Adrenal gland (tissue), 12 donors: ENCODE data around the gene CDC25C. TPM values are rescaled to one million over a fixed set of nuclear protein-coding genes. Genes with fewer than 3 reads are reported as not detected.

Experiments used
- DNase-seq, 7 donors: peaks; one replicate each; pipeline ENCODE4 v3.0.0-alpha.2; 2019 to 2020
- H3K27ac ChIP-seq, 5 donors: fragments of 200-600 bp; sonication (generic) in 4 of 5; 1 replicate in 3 of 5; 2 replicates in 2 of 5; pipeline versions ENCODE4 v1.5.1 to v1.8.0; 2016 to 2020; ENCODE audit warnings: mild to moderate bottlenecking in 1 of 5
- H3K27me3 ChIP-seq: fragments of 200-600 bp; 2 replicates; pipeline ENCODE4 v1.8.0; 2021
- H3K36me3 ChIP-seq, 2 donors: fragments of 200-600 bp; replicated peaks in 1 of 2; 1 replicate in 1 of 2; 2 replicates in 1 of 2; pipeline versions ENCODE4 v1.5.1 to v1.8.0; 2018 to 2022
- H3K4me1 ChIP-seq, 2 donors: fragments of 200-600 bp; replicated peaks in 1 of 2; 1 replicate in 1 of 2; 2 replicates in 1 of 2; pipeline versions ENCODE4 v1.5.1 to v1.8.0; 2018 to 2021
- H3K4me3 ChIP-seq, 4 donors: fragments of 200-600 bp; sonication (generic) in 3 of 4; one replicate each; pipeline ENCODE4 v1.5.1; 2016 to 2018
- H3K9me3 ChIP-seq, 3 donors: fragments of 200-600 bp; sonication (generic) in 1 of 3; replicated peaks in 1 of 3; 1 replicate in 2 of 3; 2 replicates in 1 of 3; pipeline versions ENCODE4 v1.5.1 to v1.8.0; 2016 to 2021
- POLR2A ChIP-seq, 2 donors: fragments of 450-650 bp; IDR thresholded peaks; one replicate each; pipeline ENCODE4 v1.6.1; 2017; ENCODE audit warnings: antibody characterized with exemption in 2 of 2, mild to moderate bottlenecking in 2 of 2, moderate library complexity in 1 of 2
- WGBS, 4 donors: extraction: QIAGEN DNeasy Blood & Tissue Kit in 2 of 4; methylation state at CpG; one replicate each; pipeline versions ENCODE4 v1.1.5 to v1.1.7; 2013 to 2017; 5-methylcytosine and 5-hydroxymethylcytosine counted together
- intact Hi-C, 2 donors: fragments of 100-400 bp; cut with DNase I; formaldehyde crosslinking; loops; one replicate each; pipeline versions ENCODE4 v1.14.1 to v1.15.0; 2022 to 2023
- polyA plus RNA-seq, 3 donors: library from polyadenylated mRNA; stranded (reverse); fragments of 200-250 nt in 2 of 3; fragments of 350-450 nt in 1 of 3; fragmentation: Illumina TruSeq in 1 of 3; extraction: RNeasy Lipid Tissue Mini Kit (QIAGEN cat#74804) in 1 of 3; gene quantifications; one replicate each; pipeline ENCODE4 v1.2.3, GENCODE V29; 2013 to 2014
- total RNA-seq, 9 donors: library from RNA; depleted of rRNA in 4 of 9; stranded (reverse); fragments of >200 nt in 4 of 9; fragments of 120-200 nt in 1 of 9; fragmentation: NEBNext Ultra II Directional in 1 of 9; extraction: Animal tissue kit (Norgen Biotek cat#: 25700) in 1 of 9; gene quantifications; one replicate each; pipeline versions ENCODE4 v1.1.0 to v1.2.4, GENCODE V29; 2013 to 2023
- TF ChIP-seq, protein P1 (sequence below), 6 experiments: fragments of 450-650 bp in 4 of 6; fragments of 200-600 bp in 2 of 6; sonication (generic) in 1 of 6; IDR thresholded peaks; 1 replicate in 5 of 6; 2 replicates in 1 of 6; pipeline versions ENCODE4 v1.5.1 to v1.8.0; 2016 to 2021; ENCODE audit warnings: antibody characterized with exemption in 6 of 6, mild to moderate bottlenecking in 2 of 6, moderate library complexity in 1 of 6
- donor health status: healthy with polysubstance abuse.
- donor health status: Bipolar disorder and iron deficiency.
- donor health status: DM: yes; HTN: yes; CAD: no.
- donor health status: DM: no; HTN: no; CAD: no.
- donor health status: DM: no; HTN: no; CAD: no.
- donor health status: DM: yes; HTN: yes; CAD: no.

CDC25C gene
- total and polyA plus RNA-seq, 12 donors: 0.24 to 5.2 (median 0.32) TPM; not detected in 4

DNA sequence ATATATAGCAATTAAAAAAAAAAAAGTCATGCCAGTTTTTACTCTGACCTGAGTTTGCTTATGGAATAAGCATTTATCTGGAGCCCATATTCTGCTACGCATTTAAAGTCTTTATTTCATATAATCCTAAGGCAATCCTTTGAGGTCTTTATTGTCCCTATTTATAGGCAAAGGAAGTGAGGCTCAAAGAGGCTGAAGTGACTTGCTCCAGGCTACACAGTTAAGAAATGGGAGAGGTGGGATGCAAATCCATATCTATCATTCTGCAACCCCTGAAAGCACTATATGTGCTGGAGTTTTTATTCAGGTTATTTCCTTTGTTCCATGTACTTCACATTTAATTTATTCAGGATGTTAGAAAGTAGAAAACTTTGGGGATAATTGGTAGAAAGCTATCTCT is 33.0 kb upstream of the CDC25C start:
- Histone ChIP-seq H3K27me3 (no peaks in the 10 kb centered on the region), H3K9me3 (no peaks in the 10 kb centered on the region), H3K4me1 (peaks cover 0 to 27% of the 10 kb centered on the region in 2 donors), H3K27ac (no peak overlapping the region), H3K4me3 (no peak overlapping the region), H3K36me3 (no peaks in the 10 kb centered on the region)
- WGBS, 4 donors: 97 to 100% (median 100%) methylated on average over 1 of the region's 1 CpG
- TF ChIP-seq POLR2A (IDR thresholded peaks at IDR 0.05): no peak
- TF ChIP-seq, protein P1, sequence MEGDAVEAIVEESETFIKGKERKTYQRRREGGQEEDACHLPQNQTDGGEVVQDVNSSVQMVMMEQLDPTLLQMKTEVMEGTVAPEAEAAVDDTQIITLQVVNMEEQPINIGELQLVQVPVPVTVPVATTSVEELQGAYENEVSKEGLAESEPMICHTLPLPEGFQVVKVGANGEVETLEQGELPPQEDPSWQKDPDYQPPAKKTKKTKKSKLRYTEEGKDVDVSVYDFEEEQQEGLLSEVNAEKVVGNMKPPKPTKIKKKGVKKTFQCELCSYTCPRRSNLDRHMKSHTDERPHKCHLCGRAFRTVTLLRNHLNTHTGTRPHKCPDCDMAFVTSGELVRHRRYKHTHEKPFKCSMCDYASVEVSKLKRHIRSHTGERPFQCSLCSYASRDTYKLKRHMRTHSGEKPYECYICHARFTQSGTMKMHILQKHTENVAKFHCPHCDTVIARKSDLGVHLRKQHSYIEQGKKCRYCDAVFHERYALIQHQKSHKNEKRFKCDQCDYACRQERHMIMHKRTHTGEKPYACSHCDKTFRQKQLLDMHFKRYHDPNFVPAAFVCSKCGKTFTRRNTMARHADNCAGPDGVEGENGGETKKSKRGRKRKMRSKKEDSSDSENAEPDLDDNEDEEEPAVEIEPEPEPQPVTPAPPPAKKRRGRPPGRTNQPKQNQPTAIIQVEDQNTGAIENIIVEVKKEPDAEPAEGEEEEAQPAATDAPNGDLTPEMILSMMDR (IDR thresholded peaks at IDR 0.05): no peak
- intact Hi-C loops: no loop called here
- DNase-seq: no peak

DNA sequence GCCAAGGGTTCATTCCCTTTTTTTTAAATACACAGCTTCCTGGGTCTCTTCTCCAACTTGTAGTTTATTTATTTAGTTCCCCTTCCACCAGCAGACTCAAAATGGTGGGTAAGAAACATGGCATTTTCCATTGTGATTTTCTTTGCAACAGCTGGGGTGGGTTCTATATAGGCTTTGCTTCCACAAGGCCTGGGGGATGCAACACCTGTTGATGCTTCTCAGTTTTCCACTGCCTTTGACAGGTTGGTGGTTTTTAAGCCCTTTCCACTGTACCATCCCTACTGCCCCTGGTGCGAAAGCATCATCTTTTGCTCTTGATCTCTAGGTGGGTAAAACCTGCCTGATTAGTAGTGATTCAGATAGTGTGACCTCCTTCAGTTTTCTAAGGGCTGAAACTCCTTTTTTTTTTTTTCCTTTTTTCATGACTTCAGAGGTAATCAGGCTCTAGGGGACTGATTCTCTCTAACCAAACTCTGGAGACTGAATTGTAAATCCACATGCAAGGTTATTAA is 29.4 kb upstream of the CDC25C start:
- WGBS, 4 donors: 88 to 96% (median 94%) methylated on average over 1 of the region's 1 CpG
- Histone ChIP-seq H3K4me1 (peaks cover 4 to 26% of the 10 kb centered on the region in 2 donors), H3K36me3 (no peaks in the 10 kb centered on the region), H3K4me3 (no peak overlapping the region), H3K27ac (no peak overlapping the region), H3K9me3 (no peaks in the 10 kb centered on the region), H3K27me3 (no peaks in the 10 kb centered on the region)
- intact Hi-C loops: no loop called here
- no peak for DNase-seq
- TF ChIP-seq POLR2A (IDR thresholded peaks at IDR 0.05): no peak
- TF ChIP-seq, protein P1 (IDR thresholded peaks at IDR 0.05): no peak

DNA sequence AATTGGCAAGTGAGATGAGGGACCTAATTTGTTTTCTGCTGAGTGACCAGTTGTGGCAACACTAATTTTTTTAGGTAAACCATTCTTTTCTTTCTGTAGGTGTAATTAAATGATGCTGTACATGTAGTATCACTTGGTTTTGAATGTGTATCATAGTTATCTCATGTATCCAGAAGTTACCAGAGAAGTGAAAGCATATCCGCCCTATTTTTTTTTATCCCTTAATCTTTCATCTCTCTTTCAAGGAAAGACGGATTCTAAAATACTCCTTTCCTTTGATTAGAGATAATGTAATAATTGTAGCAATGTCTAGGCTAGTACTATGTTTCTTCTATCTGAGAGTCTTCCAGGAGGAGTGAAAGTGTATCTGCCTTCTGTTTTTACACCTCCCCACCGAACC is 28.0 kb upstream of the CDC25C start:
- intact Hi-C loops: no loop called here
- no peaks in the 10 kb centered on the region for H3K36me3 ChIP-seq
- H3K27ac ChIP-seq: no peak overlapping the region
- H3K4me1 ChIP-seq: peaks cover 15 to 39% of the 10 kb centered on the region in 2 donors
- no peak for DNase-seq
- H3K27me3 ChIP-seq: no peaks in the 10 kb centered on the region
- 51 to 58% (median 55%) methylated on average over 3 of the region's 3 CpGs for WGBS, 4 donors
- H3K9me3 ChIP-seq: no peaks in the 10 kb centered on the region
- no peak overlapping the region for H3K4me3 ChIP-seq
- TF ChIP-seq, protein P1 (IDR thresholded peaks at IDR 0.05): no peak
- no peak for TF ChIP-seq POLR2A (IDR thresholded peaks at IDR 0.05)

DNA sequence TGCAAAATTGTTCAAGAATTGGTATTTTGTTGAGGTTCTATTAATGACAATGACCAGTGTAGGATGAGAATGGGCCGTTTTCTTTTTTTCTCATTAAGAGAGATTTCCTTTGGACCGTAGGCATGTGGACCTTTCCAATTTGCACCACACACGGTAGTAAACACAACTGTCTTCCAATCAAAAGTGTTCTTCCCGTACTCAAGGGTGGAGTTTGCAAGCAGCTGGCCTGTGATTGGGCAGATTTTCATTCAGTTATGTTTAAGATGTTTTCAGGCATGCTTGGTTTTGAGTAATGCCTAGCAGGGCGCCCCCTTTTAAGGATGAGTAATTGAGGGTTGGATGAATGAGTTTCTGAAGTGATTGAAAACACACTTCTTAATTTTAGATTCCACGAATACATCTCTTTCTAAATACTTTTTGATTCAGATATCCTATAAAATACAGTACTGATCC is 23.3 kb upstream of the CDC25C start:
- TF ChIP-seq POLR2A (IDR thresholded peaks at IDR 0.05): no peak
- TF ChIP-seq, protein P1 (IDR thresholded peaks at IDR 0.05): no peak
- WGBS, 4 donors: 20 to 32% (median 23%) methylated on average over 6 of the region's 6 CpGs
- H3K4me1 ChIP-seq: peaks cover 25 to 40% of the 10 kb centered on the region in 2 donors
- no peaks in the 10 kb centered on the region for H3K27me3 ChIP-seq
- H3K4me3 ChIP-seq: peak overlapping the region in 1 of 4 donors; percentile 77
- H3K27ac ChIP-seq: peak overlapping the region in 1 of 5 donors; percentile 95
- H3K36me3 ChIP-seq: no peaks in the 10 kb centered on the region
- H3K9me3 ChIP-seq: no peaks in the 10 kb centered on the region
- intact Hi-C loops: no loop called here
- peak in 3 of 7 donors; percentile 41 to 67 (median 43) for DNase-seq
